Stimulated activated CD4-positive, alpha-beta T cell treated with anti-CD3 and anti-CD28 coated beads, Interleukin-15, amount 100 ng/mL, for 48 hours (primary cell): ENCODE measurements around the gene RSPRY1.

ENCODE experiments used
- DNase-seq, 2 donors: peaks; one replicate each; pipeline ENCODE4 v3.0.0-alpha.2; 2020; ENCODE audit warnings: low read depth in 2 of 2

The RSPRY1 gene

DNA sequence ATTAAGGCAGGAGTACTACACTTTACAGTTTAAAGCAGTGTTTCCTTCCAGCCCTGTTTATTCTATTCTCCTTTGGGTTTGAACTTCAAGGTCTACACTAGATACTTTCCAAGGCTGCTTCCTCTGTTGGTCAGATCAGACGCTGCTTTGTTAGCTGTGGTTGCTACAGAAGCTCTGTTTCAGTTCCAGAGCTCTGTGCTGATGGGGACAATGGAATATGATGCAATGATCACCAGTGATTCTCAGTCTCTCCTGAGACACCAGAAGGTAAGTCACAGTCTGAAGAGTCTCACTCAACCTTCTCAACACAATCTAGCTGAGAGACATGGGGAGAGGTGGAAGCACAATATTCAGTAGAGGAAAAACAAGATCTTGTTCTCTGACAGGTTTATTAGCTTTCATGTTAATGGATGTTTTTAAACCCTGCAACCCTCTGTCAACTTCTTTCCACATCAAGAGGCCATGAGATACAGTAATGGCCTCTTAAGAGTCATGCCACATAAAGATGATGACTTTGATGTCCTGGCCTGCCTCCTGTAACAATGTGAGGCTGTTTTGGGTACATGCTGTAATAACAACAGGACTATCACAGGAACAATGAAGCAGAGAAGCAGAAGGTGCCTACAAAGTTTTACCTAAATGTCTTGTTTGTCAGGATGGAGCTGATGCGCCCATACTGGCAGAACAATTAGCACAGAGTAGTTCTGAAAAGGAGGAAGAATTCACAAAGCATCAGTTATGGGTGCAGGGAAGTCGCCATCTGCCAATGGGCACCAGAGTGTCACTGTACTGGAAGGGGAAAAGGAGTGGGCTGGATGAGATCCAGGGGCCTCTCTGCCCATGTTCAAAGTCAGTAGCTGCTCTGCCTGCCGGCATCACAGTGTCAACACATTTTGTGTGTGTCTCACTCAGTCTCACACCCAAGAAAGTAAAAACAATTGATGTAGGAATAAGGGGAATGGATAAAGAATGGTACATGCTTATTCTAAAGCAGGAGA is 33.7 kb upstream of the RSPRY1 start:
- DNase-seq: no peak

GRCh38 chr16:57153841-57154240 is 32.3 kb upstream of the RSPRY1 start:
- DNase-seq: no peak

- no peak for DNase-seq
Measured at GRCh38 chr16:57155702-57156350, 30.3 kb upstream of the RSPRY1 start.

GRCh38 chr16:57156351-57156703 is 29.8 kb upstream of the RSPRY1 start:
- DNase-seq: no peak

GRCh38 chr16:57157533-57157932 is 28.6 kb upstream of the RSPRY1 start:
- no peak for DNase-seq

GRCh38 chr16:57159447-57159846 is 26.7 kb upstream of the RSPRY1 start:
- no peak for DNase-seq

GRCh38 chr16:57163842-57164241 is 22.3 kb upstream of the RSPRY1 start:
- DNase-seq: no peak

DNA sequence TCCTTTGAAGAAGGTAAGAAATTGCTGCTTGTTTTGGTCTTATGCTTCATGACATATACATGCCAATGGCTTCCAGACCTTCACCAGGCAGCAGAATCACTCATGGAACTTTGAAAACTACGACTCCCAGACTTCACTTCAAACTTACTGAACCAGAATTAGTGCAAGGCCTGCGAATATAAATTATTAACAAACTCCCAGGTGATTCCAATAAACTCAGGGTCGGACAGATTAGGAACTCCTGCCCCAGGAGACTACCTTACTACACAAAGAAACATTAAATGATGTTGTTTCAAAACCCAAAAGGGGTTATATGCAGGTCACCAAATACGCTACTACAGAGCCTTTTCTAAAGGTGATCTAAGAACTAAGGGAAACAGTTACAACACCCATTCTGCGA is 20.6 kb upstream of the RSPRY1 start:
- no peak for DNase-seq

GRCh38 chr16:57165938-57166337 is 20.2 kb upstream of the RSPRY1 start:
- no peak for DNase-seq

GRCh38 chr16:57166451-57166850 is 19.7 kb upstream of the RSPRY1 start:
- no peak for DNase-seq

DNA sequence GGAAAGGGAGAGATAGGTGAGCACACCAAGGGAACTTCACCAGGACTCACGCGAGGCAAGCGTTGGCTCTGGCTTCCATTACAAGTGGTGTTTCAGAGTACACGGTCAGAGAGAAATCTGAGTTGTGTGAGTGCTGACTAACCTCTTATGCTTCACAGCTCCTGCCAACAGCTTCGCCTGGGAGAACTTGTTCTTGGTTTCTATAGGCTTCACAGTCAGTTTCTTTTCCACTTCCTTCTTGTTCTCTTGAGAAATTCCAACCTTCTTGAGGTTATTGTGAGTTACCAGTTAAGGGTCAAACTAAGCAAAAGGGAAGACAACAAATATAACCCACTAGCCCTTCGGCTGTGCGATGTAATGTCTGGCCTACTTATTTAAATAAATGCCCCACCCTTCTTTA is 19.2 kb upstream of the RSPRY1 start:
- no peak for DNase-seq

DNA sequence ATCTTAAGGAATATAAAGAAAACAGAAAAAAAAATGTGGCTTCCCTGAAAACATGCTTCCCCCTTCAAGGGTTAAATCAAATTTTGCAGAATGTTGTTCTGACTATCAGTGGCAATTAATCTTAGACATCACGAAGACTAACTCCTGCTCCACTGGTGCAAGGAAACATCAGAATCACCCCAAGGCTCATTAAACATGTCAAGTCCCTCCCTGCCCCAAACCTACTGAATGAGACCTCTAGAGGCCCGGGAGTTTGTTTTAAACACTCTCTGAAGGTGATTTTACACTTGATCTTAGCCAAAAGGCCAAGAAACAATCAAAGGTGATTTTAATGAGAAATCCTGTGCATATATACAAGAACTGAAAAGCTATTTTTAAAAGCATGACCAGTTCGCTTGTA is 18.6 kb upstream of the RSPRY1 start:
- DNase-seq: no peak

DNA sequence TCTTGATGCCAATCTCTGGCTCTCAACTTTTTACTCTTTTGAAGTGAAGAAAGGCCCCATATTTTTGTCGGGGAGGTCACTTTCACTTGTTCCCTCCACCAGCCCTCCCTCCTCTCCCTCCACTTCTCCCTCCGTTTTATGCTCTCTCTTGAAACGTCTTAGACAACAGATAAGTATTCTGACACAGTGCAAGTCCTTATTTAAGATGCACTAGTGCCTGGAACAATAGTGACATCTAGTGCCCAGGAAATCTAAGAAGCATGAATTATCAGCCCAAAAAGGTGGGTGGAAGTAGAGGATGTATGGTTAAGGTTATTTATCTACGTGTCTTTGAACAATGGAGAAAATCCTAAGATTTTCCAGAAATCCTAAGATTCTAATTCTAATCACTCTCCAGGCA is 18.2 kb upstream of the RSPRY1 start:
- DNase-seq: no peak

DNA sequence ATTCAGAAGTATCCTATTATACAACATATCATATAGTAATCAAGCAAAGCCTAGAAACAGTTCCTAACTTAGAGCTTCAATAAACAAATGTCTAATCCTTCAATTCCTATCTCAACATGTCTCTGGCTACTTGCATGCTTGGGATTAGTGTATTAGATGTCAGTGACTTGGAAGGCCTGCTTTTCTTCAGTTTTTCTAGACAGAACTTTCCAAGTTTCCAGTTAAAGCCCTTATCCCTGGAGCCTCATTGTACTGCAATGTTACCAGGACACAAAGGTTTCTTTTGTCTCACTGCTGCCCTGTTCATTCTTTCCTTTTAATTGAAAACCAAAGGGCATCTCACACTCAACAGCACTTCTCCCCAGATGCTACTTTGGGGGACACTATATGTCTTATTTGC is 16.8 kb upstream of the RSPRY1 start:
- no peak for DNase-seq

- no peak for DNase-seq
Measured at GRCh38 chr16:57172721-57173290, 13.3 kb upstream of the RSPRY1 start.

- no peak for DNase-seq
Measured at GRCh38 chr16:57175896-57176295, 10.2 kb upstream of the RSPRY1 start.

DNA sequence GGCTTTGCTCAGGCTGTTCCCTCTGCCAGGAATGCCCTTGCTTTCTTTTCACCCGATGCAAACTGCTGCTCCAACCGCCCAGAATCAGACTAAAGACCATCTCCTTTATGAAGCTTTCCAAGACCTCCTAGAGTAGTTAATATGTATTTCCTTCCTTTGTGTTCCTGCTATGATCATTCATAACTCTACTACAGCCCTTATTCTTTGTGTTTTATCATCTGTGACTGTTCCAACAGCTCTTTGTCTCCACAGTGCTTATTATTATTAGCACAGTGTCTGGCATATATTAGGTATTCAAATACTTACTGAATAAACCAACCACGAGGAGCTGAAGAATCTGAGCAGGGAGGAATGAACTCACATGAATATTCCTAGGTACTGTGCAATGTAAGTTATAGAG is 7.9 kb upstream of the RSPRY1 start:
- DNase-seq: no peak

GRCh38 chr16:57178793-57179212 is 7.3 kb upstream of the RSPRY1 start:
- no peak for DNase-seq

DNA sequence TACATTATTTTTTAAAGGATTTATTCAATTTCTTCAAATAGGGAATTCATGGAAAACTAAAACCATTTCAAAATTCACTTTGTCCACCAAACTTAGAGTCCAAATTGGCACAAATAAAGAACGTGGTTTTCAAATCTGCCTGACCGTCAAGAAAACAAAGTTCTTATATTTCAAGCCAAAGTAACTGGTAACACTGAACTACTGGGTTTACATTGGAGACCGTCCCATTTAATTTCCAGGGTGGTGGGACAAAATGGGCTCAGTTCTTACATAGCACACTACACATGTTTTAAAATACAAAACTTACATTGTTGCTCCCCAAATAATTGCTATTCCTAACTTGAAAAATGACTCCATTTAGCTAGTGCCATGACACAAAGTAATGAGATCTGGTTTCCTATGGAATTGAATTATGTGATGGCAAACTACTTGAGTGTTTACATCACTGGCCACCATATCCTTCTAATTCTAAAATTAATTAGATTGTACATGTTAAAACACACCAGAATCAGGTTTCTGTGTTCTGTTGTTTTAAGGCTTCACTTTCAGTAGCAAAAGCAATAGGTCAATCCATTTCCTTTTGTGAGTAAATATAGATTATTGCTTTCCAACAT is 6.8 kb upstream of the RSPRY1 start:
- DNase-seq: no peak

- no peak for DNase-seq
Measured at GRCh38 chr16:57184113-57184512, 2.0 kb upstream of the RSPRY1 start.

GRCh38 chr16:57184887-57185445 is 1.2 kb upstream of the RSPRY1 start:
- DNase-seq: no peak

GRCh38 chr16:57185446-57185944 is 634 bp upstream of the RSPRY1 start:
- DNase-seq: peak in 1 of 2 donors; percentile 33
